NCI-H146 treated with DMSO at 0.1 percent for 48 hours (cell line): Measurements from ENCODE around the gene ZFHX3.

Experiments used
- DNase-seq: peaks from one replicate; lab custom pipeline; 2025; ENCODE audit not compliant: unreplicated experiment; lab: John Stamatoyannopoulos, UW

Gene ZFHX3

DNA sequence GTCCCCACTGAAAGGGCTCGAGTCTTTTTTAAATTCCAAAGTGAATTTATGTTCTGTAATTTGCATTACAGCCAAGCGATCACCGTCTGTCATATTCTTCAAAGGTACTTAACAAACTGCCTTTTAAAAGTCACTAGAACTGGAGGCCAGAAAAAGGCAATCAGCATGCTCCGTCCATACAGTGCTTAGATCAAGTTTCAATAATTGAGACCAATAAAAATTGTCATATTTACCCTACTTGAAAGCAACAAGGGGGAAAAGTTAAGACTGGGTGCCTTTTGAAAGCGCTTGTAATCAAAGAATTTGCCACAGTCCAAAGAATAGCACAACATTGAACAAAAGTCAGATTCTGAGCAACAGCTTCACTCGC is 9.0 kb upstream of the ZFHX3 start:
- DNase-seq, result no peak

DNA sequence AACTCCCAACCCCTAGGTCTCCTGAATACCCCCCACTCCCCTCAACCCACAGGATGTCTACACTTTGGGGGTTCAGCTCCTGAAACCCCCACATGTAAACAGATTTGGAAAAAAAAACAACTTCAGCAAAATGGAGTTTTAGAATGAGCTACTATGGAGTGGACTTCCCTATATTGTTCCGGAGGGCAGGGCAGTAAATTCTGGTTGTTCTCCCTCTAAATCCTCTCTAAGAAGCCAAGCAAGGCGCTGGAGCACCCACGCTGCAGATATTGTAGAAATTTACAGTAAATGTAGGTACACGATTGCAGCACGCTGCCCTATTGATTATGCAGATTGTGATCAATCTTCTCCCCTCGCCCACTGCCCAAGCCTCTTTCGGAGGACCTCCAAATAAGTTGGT is 8.5 kb upstream of the ZFHX3 start:
- no peak for DNase-seq

DNA sequence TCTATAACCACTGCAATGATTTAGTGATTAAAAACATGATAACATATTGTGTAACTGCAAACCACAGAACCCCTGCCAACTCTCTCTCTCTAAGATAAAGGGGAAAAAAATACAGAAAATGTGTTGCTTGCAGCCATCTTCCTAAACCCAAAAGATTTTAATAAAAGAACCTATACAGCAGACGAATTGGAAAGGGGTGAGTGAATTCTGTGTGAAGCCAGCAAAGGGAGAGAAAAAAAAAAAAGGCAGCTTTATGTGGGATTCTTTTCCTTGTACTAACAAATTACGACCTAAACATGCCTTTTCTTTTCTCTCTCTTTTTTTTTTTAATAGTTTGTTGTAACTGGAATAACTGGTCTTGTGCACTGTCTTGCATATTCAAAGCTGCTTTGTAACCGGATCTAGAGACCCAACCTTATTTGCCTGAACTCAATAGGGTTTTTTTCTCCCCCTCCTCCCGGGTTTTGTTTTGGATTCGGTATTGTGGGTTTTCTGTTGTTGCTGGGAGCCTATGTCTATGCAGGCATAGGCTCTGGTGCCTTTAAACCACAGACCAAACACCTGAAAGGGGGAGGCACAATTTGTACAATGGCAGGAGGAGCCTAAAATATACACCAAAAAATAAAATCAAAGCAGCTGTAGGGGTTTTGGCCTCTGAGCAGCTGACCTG is 7.0 kb upstream of the ZFHX3 start:
- DNase-seq, result no peak

DNA sequence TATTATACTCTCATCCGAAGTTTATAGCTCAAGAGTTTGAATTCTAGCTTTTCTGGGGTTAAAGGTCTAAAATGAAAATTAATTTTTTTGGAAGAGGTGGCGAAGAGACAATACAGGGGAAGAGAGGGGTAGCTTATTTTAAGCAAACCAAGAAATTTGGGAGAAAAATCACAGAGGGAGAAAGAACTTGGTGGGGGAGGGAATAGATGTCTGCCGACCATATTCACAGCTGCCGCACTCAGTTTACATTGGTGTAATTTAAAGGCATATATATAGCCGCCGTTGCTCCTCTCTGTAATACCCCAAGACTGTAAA is 6.5 kb upstream of the ZFHX3 start:
- no peak for DNase-seq

DNA sequence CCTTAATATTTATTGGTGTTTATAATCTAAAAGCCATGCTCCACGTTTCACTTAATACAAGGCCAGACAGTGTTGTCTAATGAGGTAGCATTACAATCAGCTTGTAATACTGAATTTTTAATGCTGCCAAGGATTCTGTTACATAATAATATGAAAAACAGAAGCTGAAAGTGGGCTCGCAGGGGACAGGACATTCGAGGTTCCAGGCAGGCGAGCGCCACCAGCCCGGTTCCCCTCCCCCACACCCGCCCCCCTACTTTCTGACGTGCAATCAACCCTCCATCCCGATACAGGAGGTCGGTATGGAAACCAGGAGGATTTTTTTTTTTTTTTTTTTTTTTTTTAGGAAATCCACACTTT is 6.2 kb upstream of the ZFHX3 start:
- DNase-seq, result no peak

DNA sequence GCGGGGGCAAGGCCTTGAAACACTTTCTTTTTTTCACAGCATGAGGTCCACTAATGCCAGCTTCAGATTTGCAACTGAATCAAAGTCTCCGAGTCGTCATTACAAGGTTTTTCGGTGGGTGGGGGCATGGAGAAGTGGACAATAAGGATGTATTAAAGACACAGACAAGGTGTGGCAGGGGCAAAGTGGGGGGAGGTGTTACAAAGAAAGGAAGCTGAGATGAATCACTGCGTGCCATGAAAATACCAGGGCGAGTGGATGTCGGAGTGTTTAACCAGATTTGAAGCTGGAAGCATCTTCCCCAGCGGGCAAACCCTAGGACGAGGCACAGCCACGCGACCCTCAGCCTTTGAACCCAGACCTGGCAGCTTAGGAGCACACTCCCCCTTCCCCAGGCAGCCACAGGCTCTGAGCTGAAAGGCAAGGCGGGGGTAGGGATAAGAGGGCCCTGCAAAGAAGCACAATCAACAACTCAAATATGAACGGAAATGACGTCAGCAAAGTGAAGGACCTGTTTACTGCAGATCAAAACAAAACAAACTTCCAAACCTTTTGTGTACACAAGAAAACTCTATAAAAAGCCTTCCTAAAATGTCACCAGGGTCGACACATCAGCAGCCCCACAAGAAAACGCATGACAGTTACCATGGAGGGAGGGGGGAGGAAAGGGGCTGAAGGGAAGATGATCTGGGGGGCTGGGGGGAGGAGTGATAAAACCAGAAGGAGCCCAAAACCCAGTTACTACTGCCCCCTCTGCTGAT is 5.6 kb upstream of the ZFHX3 start:
- DNase-seq, result no peak

DNA sequence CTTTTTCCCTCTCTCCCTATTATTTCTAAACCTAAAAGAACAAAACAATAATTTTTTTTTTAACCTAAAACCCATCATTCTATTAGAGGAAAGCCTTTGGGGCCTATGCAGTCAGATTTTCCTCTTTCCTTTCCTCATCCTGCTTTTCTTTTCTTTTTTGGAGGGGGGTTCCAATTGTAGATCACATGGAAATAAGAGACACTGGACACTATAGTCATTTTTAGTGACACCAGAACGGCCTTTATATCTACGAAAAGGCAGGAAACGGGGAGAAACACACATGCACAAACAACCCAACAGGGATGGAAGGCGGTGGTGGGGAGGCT is 5.1 kb upstream of the ZFHX3 start:
- DNase-seq, result no peak

DNA sequence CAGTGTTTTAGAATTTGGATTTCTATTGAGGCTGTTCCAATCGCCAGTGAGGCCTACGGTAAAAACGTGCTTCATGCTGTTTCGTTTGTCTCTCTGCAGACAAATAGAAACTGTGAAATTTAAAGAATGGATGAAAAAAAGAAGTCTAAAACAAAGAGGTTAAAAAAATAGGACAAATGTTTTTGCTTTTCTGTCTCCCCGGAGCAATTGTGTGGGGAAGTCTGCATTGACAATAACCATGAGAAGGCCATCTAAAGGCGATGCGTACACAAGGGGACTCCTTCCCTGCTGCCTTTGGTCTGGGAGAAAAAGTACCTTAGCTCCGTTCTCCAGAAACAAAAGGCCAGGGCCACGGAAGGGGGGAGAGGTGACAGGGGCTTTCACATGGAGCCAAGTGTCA is 4.6 kb upstream of the ZFHX3 start:
- DNase-seq, result no peak

DNA sequence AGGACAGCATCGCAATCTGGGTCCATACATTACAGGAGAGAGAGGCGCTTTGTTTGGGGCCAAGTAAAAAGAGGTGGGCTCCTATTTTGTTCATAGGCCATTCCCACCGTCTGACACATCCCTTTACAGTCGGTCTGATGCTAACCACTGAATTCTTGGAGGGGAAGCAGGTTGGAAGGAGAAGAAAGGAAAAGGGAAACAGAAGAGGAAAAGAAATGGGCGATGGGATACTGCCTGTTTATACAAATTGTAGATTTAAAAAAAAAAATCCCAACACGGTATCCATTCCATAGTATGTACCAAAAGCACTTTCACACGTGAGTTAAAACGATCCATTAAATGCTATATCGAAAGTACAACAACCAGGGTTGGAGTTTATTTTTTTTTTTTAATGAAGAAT is 4.0 kb upstream of the ZFHX3 start:
- no peak for DNase-seq

DNA sequence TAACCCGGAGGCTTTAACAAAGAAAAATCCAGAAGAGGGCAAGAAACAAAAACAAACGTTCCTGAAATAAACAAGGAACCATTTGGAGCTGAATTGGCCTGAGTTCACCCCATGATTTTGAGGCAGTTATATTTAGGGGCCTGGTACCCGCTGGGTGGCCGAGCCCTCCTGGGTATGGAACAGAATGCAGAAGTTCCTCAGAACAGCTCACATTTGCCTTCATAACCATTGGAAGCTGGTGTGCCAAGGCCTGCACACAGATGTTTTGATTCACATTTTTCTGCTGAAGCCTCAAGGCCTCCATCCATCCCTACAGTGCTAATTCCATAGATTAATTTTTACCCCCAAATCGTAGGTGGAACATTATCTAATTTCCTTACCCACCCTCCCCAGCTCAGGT is 3.3 kb upstream of the ZFHX3 start:
- DNase-seq, result no peak

DNA sequence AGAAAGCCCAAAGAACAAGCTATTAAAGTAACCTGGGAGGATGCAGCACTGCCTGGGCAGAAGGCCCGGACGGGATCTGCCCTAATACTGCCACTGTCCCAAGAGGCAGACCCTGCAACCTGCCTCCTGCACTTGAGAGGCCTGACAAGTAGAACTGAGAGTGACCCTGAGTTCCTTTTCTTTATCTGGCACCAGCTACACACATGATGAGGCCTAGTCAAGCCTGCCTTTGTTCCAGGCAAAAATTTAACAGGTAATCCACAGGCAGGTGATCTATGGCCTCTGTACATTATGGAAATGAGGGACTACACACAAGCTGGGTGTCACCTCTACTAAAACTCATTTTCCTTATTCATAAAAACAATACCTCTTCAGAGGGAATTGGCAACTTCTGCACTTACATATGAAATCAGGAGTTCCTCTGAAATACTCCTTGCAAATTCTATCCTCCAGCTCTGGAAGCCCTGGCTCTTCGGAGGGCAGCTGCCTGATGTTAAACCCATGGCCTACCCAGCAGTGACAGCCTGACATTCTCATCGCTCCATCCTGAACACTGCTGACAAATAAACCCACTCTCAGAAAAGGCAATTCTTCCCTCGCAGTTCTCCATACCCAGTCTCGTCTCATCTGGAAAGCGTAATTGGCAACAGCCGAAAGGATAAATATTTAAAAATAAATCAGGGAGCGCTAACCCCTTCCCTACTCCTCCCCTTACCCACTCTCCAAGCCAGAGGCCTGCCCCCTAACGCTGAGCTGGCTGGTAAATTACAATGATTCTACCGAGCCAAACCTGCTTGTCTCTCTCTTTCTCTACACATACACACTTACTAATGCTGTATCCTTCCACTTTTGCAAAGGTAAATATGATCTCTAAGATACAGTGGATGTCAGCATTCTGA is 2.5 kb upstream of the ZFHX3 start:
- no peak for DNase-seq

DNA sequence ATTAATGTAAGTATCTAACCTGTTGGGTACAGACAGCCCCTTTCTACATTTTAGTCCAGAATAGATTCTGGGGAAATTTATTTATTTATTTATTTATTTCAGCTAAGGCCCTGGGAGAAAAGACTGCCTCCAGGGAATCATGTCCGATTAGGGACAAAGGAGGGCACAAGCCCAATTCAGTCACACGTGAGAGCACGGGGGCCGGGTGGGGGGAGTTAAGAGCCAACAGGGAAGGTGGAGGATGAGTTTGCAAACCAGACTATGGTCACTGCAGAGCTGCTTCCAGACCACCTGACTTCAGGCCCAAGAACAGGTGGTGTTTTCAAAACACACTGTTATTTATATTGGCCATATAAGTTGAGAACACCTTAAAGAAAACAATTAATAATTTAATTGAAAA is 1.6 kb upstream of the ZFHX3 start:
- DNase-seq, result no peak

DNA sequence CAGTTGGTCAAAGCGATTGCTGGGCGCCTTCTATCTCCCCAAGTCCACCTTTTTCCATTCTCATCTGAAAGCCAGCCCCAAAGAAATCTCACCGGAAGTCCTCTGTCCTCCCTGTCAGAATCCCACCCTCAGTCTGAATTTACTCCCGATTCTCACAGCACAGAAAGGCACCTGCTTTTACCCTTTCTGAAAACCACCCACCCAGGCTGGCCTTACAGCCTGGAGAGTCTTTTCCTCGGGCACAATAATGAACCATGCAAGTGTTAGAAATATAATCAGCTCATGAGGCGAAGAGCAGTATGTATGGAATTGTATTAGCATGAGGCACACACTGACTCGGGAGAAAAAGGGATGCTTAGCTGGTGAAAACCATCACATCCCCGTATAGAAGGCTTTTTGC is 1.2 kb upstream of the ZFHX3 start:
- DNase-seq, result no peak

DNA sequence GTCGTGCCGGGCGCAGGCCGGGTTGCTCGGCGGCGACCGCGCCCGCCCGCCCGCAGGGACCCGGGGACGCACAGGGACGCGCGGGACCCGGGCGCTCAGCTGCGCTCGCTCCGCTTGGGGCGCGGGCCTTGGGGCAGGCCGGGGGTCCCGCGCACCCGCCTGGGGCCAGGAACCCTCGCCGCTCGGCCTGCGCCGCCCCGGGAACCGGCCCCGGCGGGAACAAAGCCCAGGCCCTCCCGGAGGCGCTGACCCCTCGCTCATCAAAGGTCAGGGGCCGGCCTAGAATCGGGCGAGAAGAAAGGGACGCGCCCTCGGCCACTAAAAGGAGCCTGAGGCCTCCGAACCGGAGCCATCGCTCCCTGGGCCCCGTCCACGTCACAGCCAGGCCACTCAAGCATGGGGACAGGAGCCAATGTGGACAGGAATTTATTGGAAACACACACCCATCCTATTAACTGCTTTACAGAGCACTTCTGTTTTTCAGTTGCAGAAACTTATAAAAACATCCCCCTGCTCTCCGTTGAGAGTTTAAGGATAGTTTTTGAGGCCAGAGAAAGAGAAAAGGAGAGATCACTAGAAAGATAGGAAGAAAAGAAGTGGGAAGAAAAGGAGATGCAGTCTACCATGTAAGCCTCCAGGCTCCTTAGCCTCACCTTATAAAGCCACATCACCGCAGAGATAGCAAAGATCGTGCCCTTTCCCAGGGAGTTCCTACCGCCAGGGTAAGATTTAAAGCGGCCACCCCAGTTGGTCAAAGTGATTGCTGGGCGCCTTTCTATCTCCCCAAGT is 558 bp upstream of the ZFHX3 start:
- no peak for DNase-seq

DNA sequence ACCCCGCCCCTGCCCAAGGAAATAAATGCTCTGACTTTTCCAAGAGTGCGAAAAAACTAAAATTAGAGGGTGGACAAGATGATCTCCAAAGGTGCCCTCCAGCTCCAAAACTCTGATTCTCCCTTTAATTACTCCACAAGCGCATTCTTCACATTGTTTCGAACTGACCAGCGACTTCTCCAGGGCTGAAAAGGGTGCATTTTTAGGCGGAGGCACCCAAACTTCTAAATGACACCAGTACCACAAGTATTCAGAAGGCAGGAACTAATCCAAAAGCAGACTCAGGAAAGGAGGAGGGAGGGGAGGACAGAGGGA is 750 bp downstream of the ZFHX3 start:
- DNase-seq, result no peak

DNA sequence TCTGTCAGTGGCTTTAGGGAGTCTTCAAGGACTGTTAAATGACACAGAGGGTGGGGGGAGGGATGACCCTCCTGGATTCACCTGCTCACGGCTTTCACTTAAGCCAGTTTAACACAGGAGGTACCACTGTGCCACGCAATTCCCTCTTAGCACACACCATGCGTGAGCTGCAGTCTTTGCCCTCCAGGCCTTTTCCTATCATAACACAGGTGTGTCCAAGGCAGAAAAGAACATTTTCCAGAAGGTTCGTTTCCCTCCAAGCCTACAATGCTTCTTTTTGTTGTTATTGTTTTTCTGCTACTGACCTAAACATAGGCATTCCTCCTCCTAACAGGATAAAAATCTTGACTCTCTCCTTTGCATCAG is 1.1 kb downstream of the ZFHX3 start:
- DNase-seq, result no peak

DNA sequence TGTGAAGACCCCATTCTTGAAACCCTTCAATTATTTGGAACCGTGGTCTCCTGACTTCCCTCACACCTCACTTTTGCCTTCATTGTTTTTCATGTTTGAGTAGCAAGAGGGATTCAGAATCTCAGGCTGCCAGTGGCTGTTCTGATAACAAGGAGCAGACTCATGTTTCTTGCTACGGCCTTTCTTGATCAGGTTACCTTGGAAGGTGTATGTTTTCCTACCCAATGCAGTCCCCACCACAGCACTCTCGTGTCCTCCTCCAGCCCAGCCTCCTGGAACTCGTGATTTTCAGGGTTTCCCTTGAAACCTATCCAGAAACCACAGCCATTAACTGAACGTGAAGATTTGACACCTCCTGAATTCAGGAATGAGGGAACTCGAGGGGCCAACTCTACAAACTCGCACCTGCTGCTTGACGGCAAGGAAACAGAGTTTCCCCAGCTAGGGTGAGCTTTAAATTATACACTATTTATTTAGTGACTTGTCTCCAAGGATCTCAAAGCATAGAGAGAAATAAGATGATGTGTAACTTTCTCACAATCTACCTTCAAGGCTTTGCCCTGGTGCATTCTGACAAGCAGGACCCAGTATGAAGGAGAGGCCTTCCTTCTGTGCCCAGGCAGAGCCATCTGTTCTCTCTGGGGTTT is 1.6 kb downstream of the ZFHX3 start:
- no peak for DNase-seq

DNA sequence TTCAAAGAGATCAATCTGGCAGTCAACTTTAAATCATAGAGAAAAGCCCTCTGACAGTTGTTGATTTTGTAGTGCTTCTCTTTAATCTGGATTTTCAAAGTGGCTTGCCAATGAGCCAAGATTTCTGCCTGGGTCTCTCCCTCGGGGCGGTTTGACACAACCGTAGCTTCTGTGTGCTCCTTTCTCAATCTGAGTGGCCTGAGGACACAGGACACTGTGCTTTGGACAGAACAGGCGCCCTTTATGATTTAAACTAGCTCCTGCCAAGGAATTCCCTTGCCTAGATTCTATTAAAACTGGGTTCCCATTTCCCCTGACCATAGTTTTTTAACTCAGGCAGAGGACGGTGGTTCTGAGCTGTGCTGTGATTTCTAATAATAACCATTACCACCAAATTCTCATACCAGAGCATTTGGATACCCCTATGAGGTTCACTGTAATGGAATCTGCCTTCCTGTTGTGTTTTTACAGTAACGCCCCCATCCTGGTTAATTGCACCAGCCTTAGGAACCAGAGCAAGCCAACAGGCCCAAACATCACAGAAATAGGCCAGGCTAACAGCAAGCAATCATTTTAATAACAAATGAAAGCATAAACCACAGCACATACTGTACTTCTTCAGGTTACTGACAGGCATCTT is 4.0 kb downstream of the ZFHX3 start:
- no peak for DNase-seq

DNA sequence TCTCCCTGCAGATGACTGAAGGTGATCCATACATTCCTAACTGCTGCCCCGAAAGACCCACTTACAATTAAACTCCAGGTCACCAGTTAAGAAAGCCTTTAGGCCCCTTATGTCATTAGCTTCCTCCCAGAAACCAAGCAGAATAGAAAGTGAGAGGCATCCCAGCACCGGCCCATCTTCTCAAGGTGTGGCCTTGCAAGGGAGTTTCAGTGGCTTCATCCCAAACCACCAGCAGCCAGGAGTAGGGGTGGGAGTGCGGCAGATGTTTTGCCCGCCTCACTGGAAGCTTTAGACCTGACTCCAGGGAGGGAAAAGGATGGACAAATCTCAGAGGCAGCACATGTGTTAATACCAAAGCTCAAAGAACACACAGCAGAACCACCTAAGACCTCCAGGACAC is 5.1 kb downstream of the ZFHX3 start:
- no peak for DNase-seq

DNA sequence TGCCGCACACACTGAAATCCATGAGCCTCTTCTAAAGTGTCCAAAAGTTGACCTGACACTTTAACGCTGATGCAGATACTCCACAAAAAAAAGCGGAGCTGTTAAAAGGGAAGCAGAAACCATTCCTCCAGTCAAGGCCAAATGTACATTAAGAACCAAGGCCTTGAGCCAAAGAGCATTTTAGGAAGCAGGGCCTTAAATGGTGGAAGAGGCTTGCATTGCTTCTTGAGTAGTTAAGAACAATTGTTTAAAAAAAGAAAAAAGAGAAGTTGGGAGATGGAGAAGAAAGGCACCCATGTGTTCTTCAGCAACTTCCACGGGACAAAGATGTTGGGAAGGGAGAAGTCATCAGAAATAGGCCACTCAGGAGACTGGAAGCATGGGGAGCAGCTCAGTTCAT is 6.3 kb downstream of the ZFHX3 start:
- DNase-seq, result no peak
